HepG2 (cell line): ENCODE results near the gene CEP104. TPM values are rescaled to one million over a fixed set of nuclear protein-coding genes. Genes with fewer than 3 reads are reported as not detected.
A peak's percentile ranks its signal among the peaks of the same experiment; 100 is the strongest.

Experiments used
- ATRX ChIP-seq: sonication (generic); formaldehyde crosslinking; IDR thresholded peaks from 2 replicates; pipeline ENCODE4 v1.4.0; 2020; ENCODE audit warnings: missing genetic modification reagents, borderline replicate concordance
- BCL6 ChIP-seq: IDR thresholded peaks from 2 replicates; pipeline ENCODE4 v1.6.1; 2016; ENCODE audit warnings: missing genetic modification reagents, missing compliant biosample characterization
- ETV6 ChIP-seq: sonication (generic); formaldehyde crosslinking; conservative IDR thresholded peaks from 2 replicates; pipeline ENCODE4 v1.4.0; 2020; ENCODE audit warnings: missing genetic modification reagents
- GATAD1 ChIP-seq: IDR thresholded peaks from 2 replicates; pipeline ENCODE4 v1.6.1; 2016; ENCODE audit warnings: missing genetic modification reagents, missing compliant biosample characterization
- HMG20B ChIP-seq: conservative IDR thresholded peaks from 2 replicates; pipeline ENCODE4 v1.6.1; 2016; ENCODE audit warnings: missing genetic modification reagents, missing compliant biosample characterization
- KDM5A ChIP-seq: fragments of 200-600 bp; sonication (generic); IDR thresholded peaks from 2 replicates; pipeline ENCODE4 v1.7.0; 2018; ENCODE audit warnings: antibody characterized with exemption, mild to moderate bottlenecking, low read length, borderline replicate concordance
- MAZ ChIP-seq, 2 experiments: sonication (generic) in 1 of 2; formaldehyde crosslinking in 1 of 2; IDR thresholded peaks; 2 replicates each; pipeline versions ENCODE4 v1.5.0 to v1.6.1; 2012 to 2020; ENCODE audit warnings: low read depth in 2 of 2, mild to moderate bottlenecking in 2 of 2, borderline replicate concordance in 1 of 2, improper control_type of control experiment in 1 of 2, low read length in 1 of 2, missing genetic modification reagents in 1 of 2, moderate library complexity in 1 of 2
- MEIS1 ChIP-seq: sonication (generic); formaldehyde crosslinking; IDR thresholded peaks from 2 replicates; pipeline ENCODE4 v1.9.0; 2021; ENCODE audit warnings: mild to moderate bottlenecking, missing genetic modification reagents, moderate library complexity, borderline replicate concordance
- NCOA1 ChIP-seq: sonication (generic); formaldehyde crosslinking; IDR thresholded peaks from 2 replicates; pipeline ENCODE4 v1.9.0; 2021; ENCODE audit warnings: missing genetic modification reagents
- POLR2AphosphoS5 ChIP-seq: IDR thresholded peaks from 2 replicates; pipeline ENCODE4 v1.6.1; 2012; ENCODE audit warnings: low read depth, low read length
- YY1 ChIP-seq: IDR thresholded peaks from 2 replicates; pipeline ENCODE4 v1.6.1; 2011; ENCODE audit warnings: low read length, low read depth, moderate library complexity, mild to moderate bottlenecking; ENCODE audit not compliant: insufficient read depth, insufficient replicate concordance
- ZNF274 ChIP-seq: sonication (generic); formaldehyde crosslinking; IDR thresholded peaks from 2 replicates; pipeline ENCODE4 v1.5.1; 2020; ENCODE audit warnings: mild to moderate bottlenecking, missing genetic modification reagents
- ZNF3 ChIP-seq: IDR thresholded peaks from 2 replicates; pipeline ENCODE4 v1.7.0; 2017; ENCODE audit warnings: inconsistent platforms
- ZNF383 ChIP-seq: sonication (generic); formaldehyde crosslinking; IDR thresholded peaks from 2 replicates; pipeline ENCODE4 v1.4.0; 2020; ENCODE audit warnings: missing genetic modification reagents, mild to moderate bottlenecking, borderline replicate concordance
- ZNF484 ChIP-seq: sonication (generic); formaldehyde crosslinking; IDR thresholded peaks from 2 replicates; pipeline ENCODE4 v1.5.1; 2020; ENCODE audit warnings: mild to moderate bottlenecking, low read depth, missing genetic modification reagents, borderline replicate concordance
- ZNF790 ChIP-seq: sonication (generic); formaldehyde crosslinking; IDR thresholded peaks from 2 replicates; pipeline ENCODE4 v1.8.0; 2022; ENCODE audit warnings: missing genetic modification reagents, mild to moderate bottlenecking, borderline replicate concordance
- polyA plus RNA-seq, 8 experiments: library from polyadenylated mRNA; depleted of rRNA in 3 of 8; stranded (reverse) in 7 of 8; unstranded in 1 of 8; fragments of >200 nt; fragmentation: Illumina TruSeq in 4 of 8; extraction: Trizol in 4 of 8; gene quantifications; 2 replicates each; pipeline versions ENCODE4 v1.2.1 to v1.2.3, GENCODE V29; 2011 to 2016; ENCODE audit warnings: low read depth in 4 of 8, missing spikeins in 1 of 8, mixed read lengths in 1 of 8; ENCODE audit not compliant: insufficient read depth in 1 of 8
- total RNA-seq, 5 experiments: library from RNA; depleted of rRNA; stranded (reverse); fragments of >200 nt; fragmentation: Illumina TruSeq; extraction: Trizol; gene quantifications; 2 replicates each; pipeline ENCODE4 v1.2.3, GENCODE V29; 2016; ENCODE audit warnings: low read depth in 1 of 5
- TF ChIP-seq, protein P1 (sequence below): sonication (generic); formaldehyde crosslinking; IDR thresholded peaks from 2 replicates; pipeline ENCODE4 v1.8.1; 2023; ENCODE audit warnings: mild to moderate bottlenecking, moderate library complexity, missing genetic modification reagents
- TF ChIP-seq, protein P2 (sequence below): sonication (generic); formaldehyde crosslinking; IDR thresholded peaks from 2 replicates; pipeline ENCODE4 v1.5.1; 2020; ENCODE audit warnings: missing genetic modification reagents, mild to moderate bottlenecking, borderline replicate concordance
- TF ChIP-seq, protein P3 (sequence below): IDR thresholded peaks from 2 replicates; pipeline ENCODE4 v1.6.1; 2018; ENCODE audit warnings: missing genetic modification reagents
- TF ChIP-seq, protein P4 (sequence below): sonication (generic); formaldehyde crosslinking; IDR thresholded peaks from 2 replicates; pipeline ENCODE4 v1.5.0; 2020; ENCODE audit warnings: mild to moderate bottlenecking, missing genetic modification reagents
- TF ChIP-seq, protein P5 (sequence below): sonication (generic); formaldehyde crosslinking; IDR thresholded peaks from 2 replicates; pipeline ENCODE4 v1.4.0; 2020; ENCODE audit warnings: missing genetic modification reagents

CEP104 gene
- total and polyA plus RNA-seq, 2 of the 13 experiments (the other 11 are each of a cell fraction or from before 2014, with no cell fraction given), result 20.4 to 30.1 TPM

DNA sequence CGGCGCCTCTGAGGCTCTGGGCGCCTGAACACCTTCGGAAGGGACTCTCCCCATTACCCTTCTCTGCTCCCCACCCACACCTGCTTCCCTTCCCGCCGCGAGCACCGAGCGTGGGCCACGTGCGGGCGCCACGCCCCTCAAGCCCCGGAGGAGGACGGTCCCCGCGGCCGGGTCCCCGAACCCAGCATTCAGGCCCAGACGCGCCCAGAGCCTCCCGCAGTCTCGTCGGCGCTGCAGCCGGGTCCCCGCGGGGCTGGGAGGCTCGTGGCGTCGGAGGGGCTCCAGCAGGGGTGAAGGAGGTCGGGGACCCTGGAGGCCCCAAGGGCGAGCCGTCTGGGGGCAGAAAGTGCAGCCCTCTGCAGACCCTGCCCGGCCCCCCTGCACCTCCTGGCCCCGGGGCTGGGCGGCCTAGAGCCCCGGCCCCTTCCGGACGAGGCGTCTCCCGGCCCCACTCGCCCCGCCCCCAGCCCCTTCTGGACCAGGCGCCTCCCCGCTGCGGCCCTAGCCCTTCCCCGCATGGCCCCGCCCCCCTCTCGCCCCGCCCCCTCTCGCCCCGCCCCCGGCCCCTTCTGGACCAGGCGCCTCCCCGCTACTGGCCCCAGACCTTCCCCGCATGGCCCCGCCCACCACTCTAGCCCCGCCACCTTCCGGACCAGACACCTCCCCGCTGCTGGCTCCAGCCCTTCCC is 84.8 kb downstream of the CEP104 start (continued):
- TF ChIP-seq, protein P1, sequence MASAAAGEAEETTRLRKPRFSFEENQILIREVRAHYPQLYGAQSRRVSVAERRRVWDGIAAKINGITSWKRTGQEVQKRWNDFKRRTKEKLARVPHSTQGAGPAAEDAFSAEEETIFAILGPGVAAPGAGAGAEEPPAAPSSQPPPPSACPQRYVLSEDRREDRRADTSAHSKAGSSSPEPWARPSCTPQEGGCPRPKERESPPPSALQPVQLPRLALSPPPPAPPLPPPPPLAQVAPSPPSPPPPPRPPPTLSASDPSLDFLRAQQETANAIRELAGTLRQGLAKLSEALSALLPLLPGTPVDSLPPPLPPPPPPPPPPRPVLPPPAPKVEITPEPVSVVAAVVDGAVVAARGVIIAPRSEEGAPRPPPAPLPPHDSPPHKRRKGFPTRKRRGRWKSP (CRISPR knock-in tag), result no peak
- TF ChIP-seq, protein P2, sequence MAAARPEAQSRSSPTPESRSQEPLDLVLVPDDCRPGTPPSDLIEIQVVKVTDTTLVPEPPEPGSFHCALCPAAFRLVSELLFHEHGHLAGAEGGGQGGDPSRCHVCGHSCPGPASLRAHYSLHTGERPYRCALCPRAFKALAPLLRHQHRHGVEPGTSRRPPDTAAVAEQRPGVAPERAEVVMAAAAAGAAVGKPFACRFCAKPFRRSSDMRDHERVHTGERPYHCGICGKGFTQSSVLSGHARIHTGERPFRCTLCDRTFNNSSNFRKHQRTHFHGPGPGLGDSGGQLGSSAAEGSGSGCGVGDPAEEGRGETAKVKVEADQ (CRISPR knock-in tag), result no peak
- TF ChIP-seq, protein P3, sequence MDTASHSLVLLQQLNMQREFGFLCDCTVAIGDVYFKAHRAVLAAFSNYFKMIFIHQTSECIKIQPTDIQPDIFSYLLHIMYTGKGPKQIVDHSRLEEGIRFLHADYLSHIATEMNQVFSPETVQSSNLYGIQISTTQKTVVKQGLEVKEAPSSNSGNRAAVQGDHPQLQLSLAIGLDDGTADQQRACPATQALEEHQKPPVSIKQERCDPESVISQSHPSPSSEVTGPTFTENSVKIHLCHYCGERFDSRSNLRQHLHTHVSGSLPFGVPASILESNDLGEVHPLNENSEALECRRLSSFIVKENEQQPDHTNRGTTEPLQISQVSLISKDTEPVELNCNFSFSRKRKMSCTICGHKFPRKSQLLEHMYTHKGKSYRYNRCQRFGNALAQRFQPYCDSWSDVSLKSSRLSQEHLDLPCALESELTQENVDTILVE, result 0 out of 2 replicates have a peak, but pooled peaks have one; percentile 6
- TF ChIP-seq BCL6 (CRISPR knock-in tag) (0 out of 2 replicates have a peak, but pooled peaks have one; percentile 12), POLR2AphosphoS5 (peak; percentile 54), MEIS1 (CRISPR knock-in tag) (no peak), NCOA1 (CRISPR knock-in tag) (no peak), GATAD1 (CRISPR knock-in tag) (0 out of 2 replicates have a peak, but pooled peaks have one; percentile 5), MAZ (IDR thresholded peaks at IDR 0.05; ENCODE audit: borderline replicate concordance, low read depth, low read length) (peak; percentile 55; the same call in 1 of the 2 replicates), MAZ (CRISPR knock-in tag; IDR thresholded peaks at IDR 0.05; ENCODE audit: low read depth) (no peak; the same call in 1 of the 2 replicates), HMG20B (CRISPR knock-in tag) (no peak), ZNF3 (CRISPR knock-in tag) (no peak), ATRX (CRISPR knock-in tag) (no peak), YY1 (no peak), ZNF274 (peak; percentile 53; the same call in 1 of the 2 replicates), KDM5A (no peak), ZNF484 (CRISPR knock-in tag) (no peak), ZNF383 (0 out of 2 replicates have a peak, but pooled peaks have one; percentile 16), ZNF790 (CRISPR knock-in tag) (no peak; the same call in 1 of the 2 replicates), ETV6 (CRISPR knock-in tag) (no peak)
- TF ChIP-seq, protein P4, sequence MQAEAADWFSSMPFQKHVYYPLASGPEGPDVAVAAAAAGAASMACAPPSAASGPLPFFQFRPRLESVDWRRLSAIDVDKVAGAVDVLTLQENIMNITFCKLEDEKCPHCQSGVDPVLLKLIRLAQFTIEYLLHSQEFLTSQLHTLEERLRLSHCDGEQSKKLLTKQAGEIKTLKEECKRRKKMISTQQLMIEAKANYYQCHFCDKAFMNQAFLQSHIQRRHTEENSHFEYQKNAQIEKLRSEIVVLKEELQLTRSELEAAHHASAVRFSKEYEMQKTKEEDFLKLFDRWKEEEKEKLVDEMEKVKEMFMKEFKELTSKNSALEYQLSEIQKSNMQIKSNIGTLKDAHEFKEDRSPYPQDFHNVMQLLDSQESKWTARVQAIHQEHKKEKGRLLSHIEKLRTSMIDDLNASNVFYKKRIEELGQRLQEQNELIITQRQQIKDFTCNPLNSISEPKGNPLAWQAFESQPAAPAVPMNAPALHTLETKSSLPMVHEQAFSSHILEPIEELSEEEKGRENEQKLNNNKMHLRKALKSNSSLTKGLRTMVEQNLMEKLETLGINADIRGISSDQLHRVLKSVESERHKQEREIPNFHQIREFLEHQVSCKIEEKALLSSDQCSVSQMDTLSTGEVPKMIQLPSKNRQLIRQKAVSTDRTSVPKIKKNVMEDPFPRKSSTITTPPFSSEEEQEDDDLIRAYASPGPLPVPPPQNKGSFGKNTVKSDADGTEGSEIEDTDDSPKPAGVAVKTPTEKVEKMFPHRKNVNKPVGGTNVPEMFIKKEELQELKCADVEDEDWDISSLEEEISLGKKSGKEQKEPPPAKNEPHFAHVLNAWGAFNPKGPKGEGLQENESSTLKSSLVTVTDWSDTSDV (CRISPR knock-in tag), result no peak
- TF ChIP-seq, protein P5, sequence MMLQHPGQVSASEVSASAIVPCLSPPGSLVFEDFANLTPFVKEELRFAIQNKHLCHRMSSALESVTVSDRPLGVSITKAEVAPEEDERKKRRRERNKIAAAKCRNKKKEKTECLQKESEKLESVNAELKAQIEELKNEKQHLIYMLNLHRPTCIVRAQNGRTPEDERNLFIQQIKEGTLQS (CRISPR knock-in tag), result 0 out of 2 replicates have a peak, but pooled peaks have one; percentile 12
